NT2/D1 (cell line): ENCODE measurements around the gene TMEM63A.
"Not testable (repeated sequence)": the region's sequence is repeated elsewhere in the genome, so short reads cannot be mapped to it uniquely, and the experiment has no call there.

Experiments used
- DNase-seq: peaks from one replicate; pipeline ENCODE4 v3.0.0-alpha.2; 2011; ENCODE audit warnings: low read depth, low spot score
- H3K27me3 ChIP-seq: 2 replicates; pipeline ENCODE4 v1.6.0; 2011; ENCODE audit warnings: mild to moderate bottlenecking; ENCODE audit not compliant: insufficient read length, insufficient read depth
- H3K36me3 ChIP-seq: 2 replicates; pipeline ENCODE4 v1.6.1; 2011; ENCODE audit warnings: mild to moderate bottlenecking, low read length, mixed read lengths; ENCODE audit not compliant: insufficient read depth, insufficient read length
- H3K4me1 ChIP-seq: 2 replicates; pipeline ENCODE4 v1.5.1; 2011; ENCODE audit not compliant: insufficient read depth, insufficient read length
- H3K4me3 ChIP-seq: 2 replicates; pipeline ENCODE4 v1.5.1; 2011; ENCODE audit warnings: low read depth; ENCODE audit not compliant: insufficient read length
- H3K9ac ChIP-seq: 2 replicates; pipeline ENCODE4 v1.6.0; 2011; ENCODE audit warnings: low read depth; ENCODE audit not compliant: insufficient read length
- H3K9me3 ChIP-seq: 2 replicates; pipeline ENCODE4 v1.5.1; 2011; ENCODE audit warnings: mild to moderate bottlenecking, low read length; ENCODE audit not compliant: insufficient read depth
- SUZ12 ChIP-seq: IDR thresholded peaks from 2 replicates; pipeline ENCODE4 v1.6.1; 2011; ENCODE audit not compliant: insufficient read length, insufficient read depth; ENCODE audit errors: extremely low read depth
- YY1 ChIP-seq: IDR thresholded peaks from 2 replicates; pipeline ENCODE4 v1.6.1; 2011; ENCODE audit not compliant: insufficient read length, insufficient read depth
- ZNF274 ChIP-seq: IDR thresholded peaks from 2 replicates; pipeline ENCODE4 v1.6.1; 2011; ENCODE audit warnings: mild to moderate bottlenecking, low read depth, low read length

Gene TMEM63A

GRCh38 chr1:225808136-225808535 lies 74.0 kb downstream of the TMEM63A start:
- no peak for DNase-seq
- Histone ChIP-seq H3K9me3 (no peaks in the 10 kb centered on the region), H3K9ac (no peak overlapping the region), H3K36me3 (peaks cover 14% of the 10 kb centered on the region), H3K27me3 (peaks cover 15% of the 10 kb centered on the region), H3K4me3 (no peak overlapping the region), H3K4me1 (peaks cover 3% of the 10 kb centered on the region)
- TF ChIP-seq SUZ12 (no peak), ZNF274 (no peak), YY1 (no peak)

GRCh38 chr1:225806736-225807135 lies 75.4 kb downstream of the TMEM63A start:
- not testable (repeated sequence) for DNase-seq, H3K4me1 ChIP-seq, H3K36me3 ChIP-seq, H3K4me3 ChIP-seq, H3K9ac ChIP-seq, H3K9me3 ChIP-seq
- peaks cover 15% of the 10 kb centered on the region for H3K27me3 ChIP-seq

- Histone ChIP-seq H3K27me3 (peaks cover 15% of the 10 kb centered on the region), H3K4me3 (no peak overlapping the region), H3K9ac (no peak overlapping the region), H3K36me3 (no peaks in the 10 kb centered on the region), H3K9me3 (no peaks in the 10 kb centered on the region), H3K4me1 (no peaks in the 10 kb centered on the region)
- no peak for DNase-seq
- TF ChIP-seq ZNF274 = no peak
- no peak for TF ChIP-seq YY1
- TF ChIP-seq SUZ12 = no peak
Observed at GRCh38 chr1:225806249-225806648, 75.9 kb downstream of the TMEM63A start.

- H3K9me3 ChIP-seq, H3K4me1 ChIP-seq, H3K9ac ChIP-seq, H3K27me3 ChIP-seq, DNase-seq, H3K36me3 ChIP-seq, H3K4me3 ChIP-seq: not testable (repeated sequence)
Observed at GRCh38 chr1:225801146-225801545, 81.0 kb downstream of the TMEM63A start.

GRCh38 chr1:225796097-225796496 lies 86.1 kb downstream of the TMEM63A start:
- not testable (repeated sequence) for H3K9ac ChIP-seq, DNase-seq, H3K4me3 ChIP-seq, H3K27me3 ChIP-seq, H3K4me1 ChIP-seq, H3K36me3 ChIP-seq
- H3K9me3 ChIP-seq = peaks cover 17% of the 10 kb centered on the region; the same call in 1 of the 2 replicates
